Activated T-cell treated with anti-CD3 and anti-CD28 coated beads for 4 hours (primary cell): Measurements from ENCODE around the gene TSHZ2.
"Not testable (repeated sequence)": the region's sequence is repeated elsewhere in the genome, so short reads cannot be mapped to it uniquely, and the experiment has no call there.

Source experiments
- DNase-seq: peaks from one replicate; pipeline ENCODE4 v3.0.0-alpha.2; 2020

TSHZ2 gene

GRCh38 chr20:53399083-53399482 lies 426.9 kb downstream of the TSHZ2 start:
- no peak for DNase-seq

- DNase-seq = no peak
Observed at GRCh38 chr20:53399592-53400335, 427.6 kb downstream of the TSHZ2 start.

GRCh38 chr20:53402233-53403005 lies 430.3 kb downstream of the TSHZ2 start:
- DNase-seq = peak; percentile 12

GRCh38 chr20:53403029-53403428 lies 430.9 kb downstream of the TSHZ2 start:
- DNase-seq = no peak

- no peak for DNase-seq
Observed at GRCh38 chr20:53405139-53405538, 433.0 kb downstream of the TSHZ2 start.

GRCh38 chr20:53406580-53406979 lies 434.4 kb downstream of the TSHZ2 start:
- no peak for DNase-seq

GRCh38 chr20:53408691-53409446 lies 436.7 kb downstream of the TSHZ2 start:
- DNase-seq = no peak

GRCh38 chr20:53409447-53409717 lies 437.2 kb downstream of the TSHZ2 start:
- DNase-seq = no peak

GRCh38 chr20:53411129-53411528 lies 439.0 kb downstream of the TSHZ2 start:
- no peak for DNase-seq

- DNase-seq = no peak
Observed at GRCh38 chr20:53411891-53412290, 439.7 kb downstream of the TSHZ2 start.

- DNase-seq = no peak
Observed at GRCh38 chr20:53412577-53413185, 440.5 kb downstream of the TSHZ2 start.

GRCh38 chr20:53413186-53413631 lies 441.1 kb downstream of the TSHZ2 start:
- DNase-seq = peak; percentile 9

- DNase-seq = not testable (repeated sequence)
Observed at GRCh38 chr20:53413845-53414244, 441.7 kb downstream of the TSHZ2 start.

- no peak for DNase-seq
Observed at GRCh38 chr20:53419693-53420460, 447.7 kb downstream of the TSHZ2 start.

GRCh38 chr20:53421343-53421742 lies 449.2 kb downstream of the TSHZ2 start:
- no peak for DNase-seq

GRCh38 chr20:53422039-53422438 lies 449.9 kb downstream of the TSHZ2 start:
- no peak for DNase-seq

GRCh38 chr20:53423587-53424146 lies 451.5 kb downstream of the TSHZ2 start:
- no peak for DNase-seq

- no peak for DNase-seq
Observed at GRCh38 chr20:53425481-53425880, 453.3 kb downstream of the TSHZ2 start.

- no peak for DNase-seq
Observed at GRCh38 chr20:53425941-53426340, 453.8 kb downstream of the TSHZ2 start.

GRCh38 chr20:53426766-53427312 lies 454.7 kb downstream of the TSHZ2 start:
- DNase-seq = no peak

- DNase-seq = no peak
Observed at GRCh38 chr20:53427951-53428350, 455.8 kb downstream of the TSHZ2 start.

- no peak for DNase-seq
Observed at GRCh38 chr20:53428588-53428987, 456.4 kb downstream of the TSHZ2 start.
